Activated naive CD8-positive, alpha-beta T cell treated with anti-CD3 and anti-CD28 coated beads for 36 hours (primary cell): Measurements from ENCODE around the gene GPC6. TPM values are rescaled to one million over a fixed set of nuclear protein-coding genes. Genes with fewer than 3 reads are reported as not detected.

Source experiments
- DNase-seq: peaks from one replicate; pipeline ENCODE4 v3.0.0; 2021
- H3K27ac Mint-ChIP-seq: one replicate; pipeline ENCODE4 v1.8.0; 2022; ENCODE audit warnings: mild to moderate bottlenecking, moderate library complexity, mixed read lengths
- H3K27me3 Mint-ChIP-seq: one replicate; pipeline ENCODE4 v1.8.0; 2022; ENCODE audit warnings: mild to moderate bottlenecking, mixed read lengths
- H3K36me3 Mint-ChIP-seq: one replicate; pipeline ENCODE4 v1.8.0; 2021; ENCODE audit warnings: mild to moderate bottlenecking, mixed read lengths
- H3K4me1 Mint-ChIP-seq: one replicate; pipeline ENCODE4 v1.8.0; 2021; ENCODE audit warnings: mixed read lengths
- H3K4me3 Mint-ChIP-seq: one replicate; pipeline ENCODE4 v1.8.0; 2022; ENCODE audit warnings: mild to moderate bottlenecking, moderate library complexity, mixed read lengths
- H3K9me3 Mint-ChIP-seq: one replicate; pipeline ENCODE4 v1.8.0; 2022; ENCODE audit warnings: mixed read lengths
- total RNA-seq, 2 experiments: library from RNA; stranded (reverse); gene quantifications; one replicate each; pipeline ENCODE4 v1.2.3, GENCODE V29; 2021

GPC6 gene
- total RNA-seq, 2 experiments from 2014 or later: not detected

DNA sequence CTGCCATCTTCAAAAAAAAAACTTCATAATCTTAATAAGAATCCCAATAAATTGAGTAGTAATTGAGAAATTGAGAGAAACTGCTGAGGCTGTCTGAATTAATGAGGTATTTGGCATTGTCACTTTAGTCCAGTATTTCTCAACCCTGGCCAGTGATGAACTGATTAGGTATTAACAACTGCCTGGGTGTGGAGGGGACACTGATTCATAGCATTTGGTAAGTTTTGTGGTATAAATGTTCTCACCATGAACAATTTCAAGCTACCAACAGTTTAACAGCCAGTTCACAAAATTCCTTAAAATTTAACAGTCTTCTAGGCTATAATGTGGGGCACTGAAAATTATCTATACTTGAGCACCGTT is 18.3 kb downstream of the GPC6 start:
- no peak overlapping the region for H3K27ac Mint-ChIP-seq
- H3K9me3 Mint-ChIP-seq: no peaks in the 10 kb centered on the region
- no peaks in the 10 kb centered on the region for H3K4me1 Mint-ChIP-seq
- no peak overlapping the region for H3K4me3 Mint-ChIP-seq
- peaks cover 16% of the 10 kb centered on the region for H3K27me3 Mint-ChIP-seq
- no peaks in the 10 kb centered on the region for H3K36me3 Mint-ChIP-seq
- DNase-seq: no peak

DNA sequence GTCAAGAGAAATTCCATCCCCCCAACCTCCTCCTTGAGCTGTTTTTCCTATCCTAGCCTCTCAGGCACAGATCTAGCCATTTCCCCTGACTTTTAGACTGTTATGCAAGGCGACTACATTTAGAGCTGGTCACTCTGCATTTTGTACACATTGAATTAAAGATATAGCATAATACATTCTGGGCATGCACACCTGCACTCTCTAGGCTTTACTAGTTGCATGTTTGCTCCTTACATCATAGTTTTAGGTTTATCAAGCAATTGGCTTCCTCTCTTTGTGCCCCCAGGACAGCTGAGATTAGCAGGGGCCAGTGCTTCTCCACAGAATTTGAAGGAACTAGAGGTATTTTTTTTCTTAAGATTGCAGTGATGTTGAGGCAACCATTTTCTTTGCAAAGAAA is 19.5 kb downstream of the GPC6 start:
- H3K4me1 Mint-ChIP-seq: no peaks in the 10 kb centered on the region
- peaks cover 16% of the 10 kb centered on the region for H3K27me3 Mint-ChIP-seq
- H3K9me3 Mint-ChIP-seq: no peaks in the 10 kb centered on the region
- no peaks in the 10 kb centered on the region for H3K36me3 Mint-ChIP-seq
- H3K27ac Mint-ChIP-seq: no peak overlapping the region
- DNase-seq: no peak
- H3K4me3 Mint-ChIP-seq: no peak overlapping the region

DNA sequence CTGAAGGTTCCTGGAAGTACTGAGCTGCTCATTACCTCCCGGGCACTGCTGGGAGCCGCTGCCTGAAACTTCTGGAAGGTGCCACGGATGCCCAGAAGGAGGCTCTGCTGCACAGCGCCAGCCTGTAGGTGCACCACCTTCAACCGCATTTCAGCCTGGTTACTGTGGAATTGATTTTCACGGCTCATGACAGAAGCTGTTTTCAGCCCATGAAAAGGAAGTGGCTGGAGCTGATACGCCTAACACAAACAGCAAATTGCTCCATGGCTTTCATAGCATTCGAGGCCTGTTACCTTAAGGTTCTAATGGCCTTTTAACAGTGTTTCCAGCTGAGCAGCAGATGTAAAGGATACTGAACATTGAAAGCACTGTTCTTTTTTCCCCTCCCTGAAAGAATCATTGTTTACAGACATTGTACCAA is 22.0 kb downstream of the GPC6 start:
- Mint-ChIP-seq H3K36me3 (no peaks in the 10 kb centered on the region), H3K4me1 (no peaks in the 10 kb centered on the region), H3K27me3 (peaks cover 12% of the 10 kb centered on the region), H3K27ac (no peak overlapping the region), H3K4me3 (no peak overlapping the region), H3K9me3 (no peaks in the 10 kb centered on the region)
- DNase-seq: no peak

DNA sequence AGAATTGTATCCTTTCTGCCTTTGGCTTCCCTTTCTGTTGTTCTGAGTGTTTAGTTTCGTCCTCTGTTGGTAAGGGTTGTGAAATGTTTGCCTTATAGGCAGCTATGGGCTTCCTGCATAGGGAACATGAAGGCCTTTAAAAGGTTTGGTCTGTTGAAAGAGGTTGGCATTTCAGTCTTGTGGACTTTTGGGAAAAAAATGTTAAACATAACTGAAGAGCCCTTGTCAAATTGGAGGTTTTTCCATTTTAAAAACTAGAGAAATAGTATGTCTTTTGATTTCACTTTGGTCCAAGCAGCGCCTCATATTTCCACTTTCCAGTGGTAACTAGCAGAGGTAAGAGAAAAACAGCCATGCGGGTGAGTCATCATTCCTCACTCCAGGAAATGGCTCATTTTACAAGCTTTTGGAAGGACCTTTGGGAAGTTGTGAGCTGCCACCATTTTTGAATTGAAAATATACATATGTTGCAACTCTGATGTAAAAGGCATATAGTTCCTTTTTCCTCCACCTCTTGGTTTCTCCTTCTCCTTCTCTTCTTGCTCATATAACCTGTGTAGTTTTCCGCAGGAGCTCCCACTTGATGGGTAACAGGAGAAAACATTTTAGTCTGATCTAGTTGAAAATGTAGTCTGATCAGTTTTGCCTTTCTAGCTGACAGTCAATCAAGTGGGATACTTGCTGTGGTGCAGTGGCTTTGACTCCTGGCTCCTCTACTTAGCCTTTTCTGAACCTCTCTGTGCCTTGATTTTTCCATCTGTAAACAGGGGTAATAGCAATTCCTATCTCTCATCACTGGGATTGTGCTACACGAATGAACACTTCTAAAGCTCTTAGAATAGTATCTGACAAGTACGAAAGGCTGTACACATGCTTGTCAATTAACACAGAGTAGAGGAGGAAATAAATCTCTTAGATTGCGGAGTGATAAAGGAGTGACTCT is 23.0 kb downstream of the GPC6 start:
- no peak overlapping the region for H3K27ac Mint-ChIP-seq
- no peaks in the 10 kb centered on the region for H3K4me1 Mint-ChIP-seq
- no peak overlapping the region for H3K4me3 Mint-ChIP-seq
- H3K27me3 Mint-ChIP-seq: peaks cover 8% of the 10 kb centered on the region
- H3K36me3 Mint-ChIP-seq: no peaks in the 10 kb centered on the region
- no peak for DNase-seq
- no peaks in the 10 kb centered on the region for H3K9me3 Mint-ChIP-seq

GRCh38 chr13:93254775-93255174 is 28.2 kb downstream of the GPC6 start:
- H3K27me3 Mint-ChIP-seq: no peaks in the 10 kb centered on the region
- no peaks in the 10 kb centered on the region for H3K9me3 Mint-ChIP-seq
- H3K4me1 Mint-ChIP-seq: no peaks in the 10 kb centered on the region

DNA sequence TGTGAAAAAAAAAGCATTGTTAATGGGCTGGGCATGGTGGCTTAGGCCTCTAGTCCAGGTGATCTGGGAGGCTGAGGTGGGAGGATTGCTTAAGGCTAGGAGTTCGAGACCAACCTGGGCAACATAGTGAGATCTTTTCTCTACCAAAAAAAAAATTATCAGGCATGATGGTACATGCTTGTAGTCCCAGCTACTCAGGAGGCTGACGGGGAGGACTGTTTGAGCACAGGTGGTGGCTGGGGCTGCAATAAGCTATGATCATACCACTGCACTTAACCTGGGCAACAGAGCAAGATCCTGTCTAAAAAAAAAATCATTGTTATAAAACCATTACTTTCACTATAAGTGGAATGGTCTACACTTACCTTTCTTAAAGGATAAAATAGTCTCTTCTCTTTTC is 30.4 kb downstream of the GPC6 start:
- Mint-ChIP-seq H3K27ac (no peak overlapping the region), H3K4me1 (no peaks in the 10 kb centered on the region), H3K36me3 (no peaks in the 10 kb centered on the region), H3K4me3 (no peak overlapping the region), H3K9me3 (no peaks in the 10 kb centered on the region), H3K27me3 (no peaks in the 10 kb centered on the region)
- DNase-seq: no peak

More at GRCh38 chr13:93254775-93255174, 28.2 kb downstream of the GPC6 start:
- Mint-ChIP-seq H3K36me3 (no peaks in the 10 kb centered on the region), H3K4me3 (no peak overlapping the region), H3K27ac (no peak overlapping the region)
- DNase-seq: no peak

- H3K27ac Mint-ChIP-seq: no peak overlapping the region
- no peaks in the 10 kb centered on the region for H3K4me1 Mint-ChIP-seq
- no peaks in the 10 kb centered on the region for H3K9me3 Mint-ChIP-seq
- no peak for DNase-seq
- no peaks in the 10 kb centered on the region for H3K36me3 Mint-ChIP-seq
- no peaks in the 10 kb centered on the region for H3K27me3 Mint-ChIP-seq
- H3K4me3 Mint-ChIP-seq: no peak overlapping the region
Observed at GRCh38 chr13:93259527-93260080, 33.0 kb downstream of the GPC6 start.

GRCh38 chr13:93260591-93260990 is 34.0 kb downstream of the GPC6 start:
- Mint-ChIP-seq H3K36me3 (no peaks in the 10 kb centered on the region), H3K9me3 (no peaks in the 10 kb centered on the region), H3K4me1 (no peaks in the 10 kb centered on the region), H3K4me3 (no peak overlapping the region), H3K27ac (no peak overlapping the region), H3K27me3 (no peaks in the 10 kb centered on the region)
- DNase-seq: no peak

DNA sequence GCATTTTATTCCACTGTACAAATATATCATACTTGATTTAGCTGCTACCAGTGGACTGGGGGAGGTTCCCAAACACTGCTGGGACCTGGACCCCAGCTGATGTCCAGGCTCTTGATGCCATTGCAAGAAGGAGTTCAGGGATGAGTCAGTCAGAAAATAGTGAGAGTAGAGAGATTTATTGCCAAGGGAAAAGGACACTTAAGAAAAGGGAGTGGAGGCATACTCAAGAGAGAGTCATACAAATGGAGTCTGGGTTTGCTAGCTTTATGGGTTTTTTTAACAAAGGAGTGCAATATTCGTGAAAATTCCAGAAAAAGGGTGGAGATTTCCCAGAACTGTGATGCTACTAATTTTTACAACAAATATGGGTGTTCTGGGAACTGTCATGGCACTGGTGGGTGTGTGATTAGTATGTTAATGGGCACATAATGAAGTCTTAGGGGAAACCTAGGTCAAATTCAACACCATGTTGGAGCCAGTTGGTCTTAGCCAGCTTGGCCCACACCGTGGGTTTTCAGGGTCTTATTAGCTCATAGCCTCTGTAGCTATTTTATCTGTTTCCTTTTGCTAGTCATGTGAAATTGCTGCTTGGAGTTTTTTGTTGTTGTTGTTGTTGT is 36.2 kb downstream of the GPC6 start:
- no peak overlapping the region for H3K4me3 Mint-ChIP-seq
- H3K27ac Mint-ChIP-seq: no peak overlapping the region
- H3K27me3 Mint-ChIP-seq: no peaks in the 10 kb centered on the region
- no peaks in the 10 kb centered on the region for H3K4me1 Mint-ChIP-seq
- DNase-seq: no peak
- H3K36me3 Mint-ChIP-seq: no peaks in the 10 kb centered on the region
- H3K9me3 Mint-ChIP-seq: no peaks in the 10 kb centered on the region

DNA sequence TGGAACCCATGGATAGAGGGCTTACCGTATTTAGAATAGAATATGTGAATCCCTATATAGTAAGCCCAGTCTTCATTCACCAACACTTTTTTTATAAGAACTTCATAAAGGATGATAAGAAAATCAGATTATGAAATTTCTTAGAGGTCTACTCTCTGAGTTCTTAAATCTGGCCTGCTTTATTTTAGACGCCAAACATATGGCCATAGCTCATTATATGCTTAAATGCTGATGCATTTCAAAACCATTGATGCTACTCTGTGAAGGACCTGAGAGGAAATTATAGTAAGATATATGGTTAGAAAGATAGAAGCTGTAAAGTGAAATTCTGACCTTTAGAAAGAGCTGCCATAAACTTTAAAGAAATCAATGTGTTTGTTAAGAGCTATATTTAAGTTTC is 38.3 kb downstream of the GPC6 start:
- Mint-ChIP-seq H3K4me3 (no peak overlapping the region), H3K27ac (no peak overlapping the region), H3K27me3 (peaks cover 3% of the 10 kb centered on the region), H3K9me3 (no peaks in the 10 kb centered on the region), H3K36me3 (no peaks in the 10 kb centered on the region), H3K4me1 (no peaks in the 10 kb centered on the region)
- no peak for DNase-seq

GRCh38 chr13:93265800-93266199 is 39.2 kb downstream of the GPC6 start:
- Mint-ChIP-seq H3K4me1 (no peaks in the 10 kb centered on the region), H3K27me3 (peaks cover 3% of the 10 kb centered on the region), H3K9me3 (no peaks in the 10 kb centered on the region), H3K4me3 (no peak overlapping the region), H3K36me3 (no peaks in the 10 kb centered on the region), H3K27ac (no peak overlapping the region)
- no peak for DNase-seq

GRCh38 chr13:93266681-93267080 is 40.1 kb downstream of the GPC6 start:
- H3K27me3 Mint-ChIP-seq: peaks cover 3% of the 10 kb centered on the region
- DNase-seq: no peak
- H3K27ac Mint-ChIP-seq: no peak overlapping the region
- H3K4me1 Mint-ChIP-seq: no peaks in the 10 kb centered on the region
- H3K9me3 Mint-ChIP-seq: no peaks in the 10 kb centered on the region
- no peak overlapping the region for H3K4me3 Mint-ChIP-seq
- H3K36me3 Mint-ChIP-seq: no peaks in the 10 kb centered on the region

- no peaks in the 10 kb centered on the region for H3K9me3 Mint-ChIP-seq
- no peak overlapping the region for H3K4me3 Mint-ChIP-seq
- no peak for DNase-seq
- no peak overlapping the region for H3K27ac Mint-ChIP-seq
- no peaks in the 10 kb centered on the region for H3K36me3 Mint-ChIP-seq
- H3K4me1 Mint-ChIP-seq: no peaks in the 10 kb centered on the region
- peaks cover 3% of the 10 kb centered on the region for H3K27me3 Mint-ChIP-seq
Observed at GRCh38 chr13:93268327-93269028, 41.9 kb downstream of the GPC6 start.

DNA sequence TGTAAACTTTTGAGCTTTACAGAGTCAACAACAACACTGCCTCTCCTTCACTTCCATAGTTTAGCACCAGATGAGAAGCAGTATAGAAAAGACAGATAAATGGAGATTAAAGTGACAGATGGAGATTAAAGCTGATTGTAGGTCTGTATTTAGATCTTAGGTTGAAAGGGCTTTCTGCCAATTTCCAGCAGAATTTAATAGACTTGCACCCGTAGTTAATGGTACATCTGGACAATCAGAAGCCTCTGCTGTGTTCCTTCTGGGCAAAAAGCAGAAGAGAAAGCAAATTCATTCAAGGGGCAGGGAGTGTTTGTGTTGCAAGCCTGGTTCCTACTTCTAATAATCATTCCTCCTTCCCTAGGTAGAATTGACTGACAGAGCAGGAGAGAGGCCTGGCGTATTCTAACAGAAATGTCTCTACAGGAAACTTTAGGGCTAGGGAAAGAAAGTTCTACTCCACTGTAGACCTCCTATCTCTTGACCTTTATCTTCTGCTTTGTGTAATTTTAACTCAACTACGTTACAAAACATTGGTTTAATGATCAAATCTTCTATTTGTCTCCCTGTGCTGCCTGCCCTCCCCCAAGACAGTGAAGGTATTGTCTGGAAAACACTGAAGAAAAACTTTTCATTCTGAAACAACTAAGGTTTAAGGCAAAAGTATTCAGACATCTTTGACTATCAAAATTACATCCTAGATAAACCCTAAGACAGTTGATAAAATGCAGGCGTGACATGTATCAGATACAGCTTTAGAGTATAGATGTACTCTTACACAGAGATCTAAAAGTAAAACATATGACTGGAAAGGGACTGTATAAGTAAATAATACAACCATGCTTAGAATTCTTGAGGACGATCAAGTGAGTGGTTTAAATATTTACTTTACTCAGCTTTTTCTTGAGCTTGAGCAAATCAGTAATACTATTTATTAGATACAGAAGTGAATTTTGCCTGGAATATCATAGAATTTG is 44.4 kb downstream of the GPC6 start:
- Mint-ChIP-seq H3K9me3 (no peaks in the 10 kb centered on the region), H3K27ac (no peak overlapping the region), H3K4me1 (no peaks in the 10 kb centered on the region), H3K36me3 (no peaks in the 10 kb centered on the region), H3K4me3 (no peak overlapping the region), H3K27me3 (peaks cover 3% of the 10 kb centered on the region)
- DNase-seq: no peak
